Erythroblast (primary cell): ENCODE results near the gene ZC4H2.

ENCODE experiments used
- GATA1 ChIP-seq: IDR thresholded peaks from 2 replicates; pipeline ENCODE4 v1.6.1; 2011; ENCODE audit warnings: low read depth, mild to moderate bottlenecking, control low read depth, low read length, moderate library complexity
- POLR2A ChIP-seq: IDR thresholded peaks from 2 replicates; pipeline ENCODE4 v1.6.1; 2011; ENCODE audit warnings: mild to moderate bottlenecking, low read length

DNA sequence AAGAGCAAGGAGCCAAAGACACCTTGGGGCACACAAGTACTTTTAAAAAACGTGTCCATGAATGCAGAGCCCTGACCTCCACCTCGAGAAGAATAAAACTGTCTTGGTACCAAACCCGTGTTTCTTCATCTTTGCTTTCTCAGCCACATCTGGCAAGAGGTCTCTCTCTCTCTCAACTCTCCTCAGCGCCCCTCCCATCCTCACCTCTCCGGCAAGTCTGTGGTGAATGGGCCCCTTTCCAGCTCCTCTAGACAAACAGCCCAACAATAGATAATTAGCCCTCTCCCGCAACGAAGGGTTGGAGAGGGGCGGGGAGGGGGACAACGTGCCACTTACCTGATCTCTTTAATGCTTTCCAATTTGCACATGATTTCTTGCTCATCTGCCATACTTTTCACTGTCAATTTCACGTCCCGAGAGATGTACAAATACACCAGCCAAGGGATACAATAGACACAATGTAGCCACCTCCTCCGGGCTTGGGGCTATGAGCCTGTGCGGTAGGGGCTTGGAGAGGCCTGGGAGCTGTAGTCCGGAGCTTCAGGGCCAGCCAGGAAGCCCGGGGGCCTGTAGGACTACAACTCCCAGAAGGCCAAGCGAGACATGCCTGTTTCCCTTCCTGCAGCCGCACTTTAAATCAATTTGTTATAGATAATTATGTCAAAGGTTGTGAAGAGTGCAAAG is at the start of gene ZC4H2:
- TF ChIP-seq POLR2A (no peak), GATA1 (no peak)
